Lung (tissue), 12 donors: ENCODE measurements around the gene HYI. TPM values are rescaled to one million over a fixed set of nuclear protein-coding genes. Genes with fewer than 3 reads are reported as not detected.
A peak's percentile ranks its signal among the peaks of the same experiment; 100 is the strongest.
"Not testable (repeated sequence)": the region's sequence is repeated elsewhere in the genome, so short reads cannot be mapped to it uniquely, and the experiment has no call there.

Experiments used
- ATAC-seq: fragments of 200-7000 bp; cut with Tn5 transposase; one replicate; pipeline ENCODE4 v1.9.1; 2020; ENCODE audit warnings: moderate number of reproducible peaks; ENCODE audit not compliant: insufficient read depth, low FRiP score
- DNase-seq, 3 donors: peaks; one replicate each; pipeline ENCODE4 v3.0.0-alpha.2; 2013 to 2017
- H3K27ac ChIP-seq, 2 donors: one replicate each; pipeline ENCODE4 v1.5.1; 2013; ENCODE audit warnings: mild to moderate bottlenecking in 2 of 2, moderate library complexity in 2 of 2, control low read depth in 1 of 2, inconsistent platforms in 1 of 2, low read depth in 1 of 2, low read length in 1 of 2
- H3K27me3 ChIP-seq, 3 donors: one replicate each; pipeline ENCODE4 v1.5.1; 2013; ENCODE audit warnings: low read length in 2 of 3; ENCODE audit not compliant: control insufficient read depth in 3 of 3, insufficient read depth in 3 of 3
- H3K36me3 ChIP-seq, 4 donors: one replicate each; pipeline ENCODE4 v1.5.1; 2013; ENCODE audit warnings: low read length in 4 of 4, mild to moderate bottlenecking in 1 of 4, moderate library complexity in 1 of 4; ENCODE audit not compliant: control insufficient read depth in 4 of 4, insufficient read depth in 4 of 4
- H3K4me1 ChIP-seq, 5 donors: one replicate each; pipeline ENCODE4 v1.5.1; 2013; ENCODE audit warnings: low read length in 5 of 5, mild to moderate bottlenecking in 2 of 5, moderate library complexity in 1 of 5; ENCODE audit not compliant: control insufficient read depth in 5 of 5, insufficient read depth in 5 of 5
- H3K4me3 ChIP-seq: one replicate; pipeline ENCODE4 v1.5.1; 2013; ENCODE audit warnings: mild to moderate bottlenecking, control low read depth, moderate library complexity
- H3K9ac ChIP-seq, 2 donors: one replicate each; pipeline ENCODE4 v1.5.1; 2013; ENCODE audit warnings: low read length in 2 of 2, control low read depth in 1 of 2; ENCODE audit not compliant: insufficient read depth in 1 of 2
- H3K9me3 ChIP-seq, 4 donors: one replicate each; pipeline ENCODE4 v1.5.1; 2013; ENCODE audit warnings: low read length in 3 of 4, mild to moderate bottlenecking in 1 of 4, moderate library complexity in 1 of 4; ENCODE audit not compliant: control insufficient read depth in 4 of 4, insufficient read depth in 3 of 4
- WGBS, 2 donors: extraction: QIAGEN DNeasy Blood & Tissue Kit; methylation state at CpG; one replicate each; pipeline ENCODE4 v1.1.7; 2013; 5-methylcytosine and 5-hydroxymethylcytosine counted together
- polyA plus RNA-seq, 2 donors: library from polyadenylated mRNA; stranded (reverse); fragments of 200-250 nt; gene quantifications; one replicate each; pipeline ENCODE4 v1.2.1, GENCODE V29; 2013
- total RNA-seq, 2 donors: library from RNA; depleted of rRNA in 1 of 2; stranded (reverse); fragments of >200 nt in 1 of 2; gene quantifications; one replicate each; pipeline ENCODE4 v1.2.1, GENCODE V29; 2014 to 2021
- TF ChIP-seq, protein P1 (sequence below): IDR thresholded peaks from 2 replicates; pipeline ENCODE4 v1.5.1; 2012; ENCODE audit warnings: mild to moderate bottlenecking; ENCODE audit errors: control extremely low read depth, extremely low read depth
- donor health status: control.
- donor health status: control.
- donor health status: Bipolar disorder and iron deficiency.
- donor health status: healthy.
- donor health status: DM: yes; HTN: yes; CAD: no.

HYI gene
- total and polyA plus RNA-seq, 4 donors: 35.8 to 103 (median 69.4) TPM

- H3K27me3 ChIP-seq: no peaks in the 10 kb centered on the region
- TF ChIP-seq, protein P1, sequence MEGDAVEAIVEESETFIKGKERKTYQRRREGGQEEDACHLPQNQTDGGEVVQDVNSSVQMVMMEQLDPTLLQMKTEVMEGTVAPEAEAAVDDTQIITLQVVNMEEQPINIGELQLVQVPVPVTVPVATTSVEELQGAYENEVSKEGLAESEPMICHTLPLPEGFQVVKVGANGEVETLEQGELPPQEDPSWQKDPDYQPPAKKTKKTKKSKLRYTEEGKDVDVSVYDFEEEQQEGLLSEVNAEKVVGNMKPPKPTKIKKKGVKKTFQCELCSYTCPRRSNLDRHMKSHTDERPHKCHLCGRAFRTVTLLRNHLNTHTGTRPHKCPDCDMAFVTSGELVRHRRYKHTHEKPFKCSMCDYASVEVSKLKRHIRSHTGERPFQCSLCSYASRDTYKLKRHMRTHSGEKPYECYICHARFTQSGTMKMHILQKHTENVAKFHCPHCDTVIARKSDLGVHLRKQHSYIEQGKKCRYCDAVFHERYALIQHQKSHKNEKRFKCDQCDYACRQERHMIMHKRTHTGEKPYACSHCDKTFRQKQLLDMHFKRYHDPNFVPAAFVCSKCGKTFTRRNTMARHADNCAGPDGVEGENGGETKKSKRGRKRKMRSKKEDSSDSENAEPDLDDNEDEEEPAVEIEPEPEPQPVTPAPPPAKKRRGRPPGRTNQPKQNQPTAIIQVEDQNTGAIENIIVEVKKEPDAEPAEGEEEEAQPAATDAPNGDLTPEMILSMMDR: no peak
- ATAC-seq (no peak), DNase-seq (no peak)
- H3K36me3 ChIP-seq: no peaks in the 10 kb centered on the region
- H3K4me3 ChIP-seq: no peak overlapping the region
- 91 to 92% methylated on average over 13 of the region's 13 CpGs for WGBS, 2 donors
- H3K27ac ChIP-seq: no peak overlapping the region
- H3K9me3 ChIP-seq: no peaks in the 10 kb centered on the region
- H3K9ac ChIP-seq: no peak overlapping the region
- H3K4me1 ChIP-seq: peaks cover 0 to 8% (median 0%) of the 10 kb centered on the region in 5 donors
Measured at GRCh38 chr1:43464681-43465504, 11.2 kb upstream of the HYI start.

DNA sequence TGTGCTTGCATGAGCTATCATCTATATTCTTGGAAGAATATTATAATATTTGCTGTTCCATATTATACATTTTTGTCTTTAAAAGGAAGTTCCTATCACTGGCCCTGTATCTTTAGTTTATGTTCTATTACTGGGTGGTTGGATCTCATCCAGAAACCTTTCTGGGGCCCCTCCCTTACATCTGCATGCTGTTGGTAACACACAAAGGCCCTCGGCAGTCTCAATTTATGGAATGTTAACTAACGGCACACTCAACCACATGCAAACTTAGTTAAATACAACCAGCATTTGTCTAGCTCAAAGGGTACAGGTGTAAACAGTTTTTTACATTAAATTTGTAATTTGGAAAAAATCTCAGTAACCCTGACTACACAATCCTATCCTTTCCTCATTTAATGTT lies 9.7 kb upstream of the HYI start:
- DNase-seq (peak in 2 of 3 donors; percentile 58 to 60), ATAC-seq (no peak)
- WGBS, 2 donors: 53 to 63% methylated on average over 2 of the region's 2 CpGs
- Histone ChIP-seq H3K27me3 (no peaks in the 10 kb centered on the region), H3K9me3 (peaks cover 0 to 3% (median 0%) of the 10 kb centered on the region in 4 donors), H3K27ac (no peak overlapping the region), H3K4me1 (peaks cover 0 to 8% (median 0%) of the 10 kb centered on the region in 5 donors), H3K4me3 (no peak overlapping the region), H3K9ac (no peak overlapping the region), H3K36me3 (no peaks in the 10 kb centered on the region)
- TF ChIP-seq, protein P1: no peak

DNA sequence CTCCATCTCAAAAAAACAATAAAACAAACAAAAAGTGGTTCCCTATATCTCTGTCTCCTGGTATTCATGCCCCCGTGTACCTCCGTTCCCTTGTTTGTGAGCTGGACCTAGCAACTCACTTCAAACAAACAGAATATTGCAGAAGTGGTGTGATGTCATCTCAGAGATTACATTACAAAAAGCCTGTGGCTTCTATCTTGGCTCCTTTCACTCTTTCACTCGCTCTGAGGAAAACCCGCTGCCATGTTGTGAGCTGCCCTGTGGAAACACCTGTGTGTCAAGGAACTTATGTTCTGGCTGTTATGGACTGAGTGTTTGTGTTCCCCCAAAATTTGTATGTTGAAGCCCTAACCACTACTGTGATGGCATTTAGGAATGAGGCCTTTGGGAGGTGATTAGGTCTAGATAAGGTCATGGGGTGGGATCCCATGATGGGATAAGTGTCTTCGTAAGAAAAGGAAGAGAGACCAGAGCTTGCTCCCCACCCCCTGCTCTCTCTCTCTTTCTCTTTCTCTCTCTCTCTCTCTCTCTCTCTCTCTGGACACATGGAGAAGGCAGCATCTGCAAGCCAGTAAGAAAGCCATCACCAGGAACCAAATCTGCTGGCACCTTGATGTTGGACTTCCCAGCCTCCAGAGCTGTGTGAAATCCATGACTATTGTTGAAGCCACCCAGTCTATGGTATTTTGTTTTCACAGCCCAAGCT lies 7.4 kb upstream of the HYI start:
- no peaks in the 10 kb centered on the region for H3K27me3 ChIP-seq
- DNase-seq (no peak), ATAC-seq (no peak)
- no peaks in the 10 kb centered on the region for H3K36me3 ChIP-seq
- no peak overlapping the region for H3K4me3 ChIP-seq
- WGBS, 2 donors: 81% methylated on average over 5 of the region's 5 CpGs
- H3K9ac ChIP-seq: no peak overlapping the region
- H3K27ac ChIP-seq: no peak overlapping the region
- H3K9me3 ChIP-seq: peaks cover 0 to 3% (median 0%) of the 10 kb centered on the region in 4 donors
- H3K4me1 ChIP-seq: peaks cover 0 to 8% (median 0%) of the 10 kb centered on the region in 5 donors
- TF ChIP-seq, protein P1: no peak

- H3K9me3 ChIP-seq, H3K27ac ChIP-seq, H3K4me3 ChIP-seq, ATAC-seq, DNase-seq, H3K9ac ChIP-seq, H3K27me3 ChIP-seq, H3K36me3 ChIP-seq: not testable (repeated sequence)
- H3K4me1 ChIP-seq: peaks cover 0 to 10% (median 0%) of the 10 kb centered on the region in 5 donors
- 75 to 83% methylated on average over 3 of the region's 3 CpGs for WGBS, 2 donors
Measured at GRCh38 chr1:43458379-43458778, 4.6 kb upstream of the HYI start.
